SU-DHL-6 (cell line): ENCODE results near the gene SORCS2.

Source experiments
- EZH2phosphoT487 ChIP-seq: fragments of 200-600 bp; sonication (generic), shearing (Covaris generic); conservative IDR thresholded peaks from 2 replicates; pipeline ENCODE4 v1.6.1; 2018; ENCODE audit warnings: mild to moderate bottlenecking, antibody characterized with exemption, low read length, moderate library complexity, mixed read lengths
- TF ChIP-seq, protein P1 (sequence below): fragments of 200-600 bp; sonication (generic); IDR thresholded peaks from one replicate; pipeline ENCODE4 v1.5.1; 2017; ENCODE audit warnings: antibody characterized with exemption, mild to moderate bottlenecking, low read length, moderate library complexity; ENCODE audit not compliant: insufficient read depth, poor library complexity, severe bottlenecking

DNA sequence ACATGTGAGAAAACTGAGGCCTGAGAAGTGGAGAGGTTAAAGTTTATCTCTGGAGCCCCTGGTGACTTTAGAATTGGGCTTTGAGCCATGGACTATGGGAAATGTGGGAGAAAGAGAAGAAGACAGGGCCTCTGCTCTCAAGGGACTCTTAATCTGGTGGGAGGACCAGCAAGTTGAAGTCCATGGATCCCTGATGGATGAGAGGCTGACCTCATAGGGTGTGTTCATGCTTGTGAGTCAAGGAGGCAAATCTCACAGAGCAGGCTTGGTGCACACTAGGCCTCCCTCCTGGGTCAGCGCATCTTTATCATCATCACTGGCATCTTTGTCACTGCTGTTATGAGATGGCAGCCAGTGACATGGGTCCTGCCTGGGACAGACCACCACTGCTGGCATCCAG, 535.4 kb downstream of the SORCS2 start:
- TF ChIP-seq, protein P1, sequence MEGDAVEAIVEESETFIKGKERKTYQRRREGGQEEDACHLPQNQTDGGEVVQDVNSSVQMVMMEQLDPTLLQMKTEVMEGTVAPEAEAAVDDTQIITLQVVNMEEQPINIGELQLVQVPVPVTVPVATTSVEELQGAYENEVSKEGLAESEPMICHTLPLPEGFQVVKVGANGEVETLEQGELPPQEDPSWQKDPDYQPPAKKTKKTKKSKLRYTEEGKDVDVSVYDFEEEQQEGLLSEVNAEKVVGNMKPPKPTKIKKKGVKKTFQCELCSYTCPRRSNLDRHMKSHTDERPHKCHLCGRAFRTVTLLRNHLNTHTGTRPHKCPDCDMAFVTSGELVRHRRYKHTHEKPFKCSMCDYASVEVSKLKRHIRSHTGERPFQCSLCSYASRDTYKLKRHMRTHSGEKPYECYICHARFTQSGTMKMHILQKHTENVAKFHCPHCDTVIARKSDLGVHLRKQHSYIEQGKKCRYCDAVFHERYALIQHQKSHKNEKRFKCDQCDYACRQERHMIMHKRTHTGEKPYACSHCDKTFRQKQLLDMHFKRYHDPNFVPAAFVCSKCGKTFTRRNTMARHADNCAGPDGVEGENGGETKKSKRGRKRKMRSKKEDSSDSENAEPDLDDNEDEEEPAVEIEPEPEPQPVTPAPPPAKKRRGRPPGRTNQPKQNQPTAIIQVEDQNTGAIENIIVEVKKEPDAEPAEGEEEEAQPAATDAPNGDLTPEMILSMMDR, result no peak
- TF ChIP-seq EZH2phosphoT487, result no peak
